ENCODE measurements around the gene MITF. TPM values are rescaled to one million over a fixed set of nuclear protein-coding genes. Genes with fewer than 3 reads are reported as not detected.
A peak's percentile ranks its signal among the peaks of the same experiment; 100 is the strongest.

MITF gene, protein sequence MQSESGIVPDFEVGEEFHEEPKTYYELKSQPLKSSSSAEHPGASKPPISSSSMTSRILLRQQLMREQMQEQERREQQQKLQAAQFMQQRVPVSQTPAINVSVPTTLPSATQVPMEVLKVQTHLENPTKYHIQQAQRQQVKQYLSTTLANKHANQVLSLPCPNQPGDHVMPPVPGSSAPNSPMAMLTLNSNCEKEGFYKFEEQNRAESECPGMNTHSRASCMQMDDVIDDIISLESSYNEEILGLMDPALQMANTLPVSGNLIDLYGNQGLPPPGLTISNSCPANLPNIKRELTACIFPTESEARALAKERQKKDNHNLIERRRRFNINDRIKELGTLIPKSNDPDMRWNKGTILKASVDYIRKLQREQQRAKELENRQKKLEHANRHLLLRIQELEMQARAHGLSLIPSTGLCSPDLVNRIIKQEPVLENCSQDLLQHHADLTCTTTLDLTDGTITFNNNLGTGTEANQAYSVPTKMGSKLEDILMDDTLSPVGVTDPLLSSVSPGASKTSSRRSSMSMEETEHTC
- 1 to 10 TPM; 1.9 to 4.1 (median 3.8) TPM for total RNA-seq
- long read RNA-seq, result 0 reads

- peak within 1 kb of the TSS in 2 of 3 donors; percentile 52 to 73 for H3K27ac ChIP-seq
- H3K4me1 ChIP-seq, result no peaks in the 10 kb centered on the region
- under 1% methylated on average over 41 of the region's 81 CpGs for WGBS (ENCODE audit: insufficient coverage, low coverage, low lambda C conversion rate, missing lambda C conversion rate)
- H3K36me3 ChIP-seq, result no peaks in the 10 kb centered on the region
- peak; percentile 99 to 100 (median 100) for ATAC-seq
- no peaks in the 10 kb centered on the region for H3K9me3 ChIP-seq
- peak; percentile 95 for DNase-seq
- intact Hi-C loops (cut with DNase I), result no loop called here
- no peaks in the 10 kb centered on the region for H3K27me3 ChIP-seq
- peak within 1 kb of the TSS; percentile 67 to 92 (median 88) for H3K4me3 ChIP-seq
- no peak for TF ChIP-seq CTCF (IDR thresholded peaks at IDR 0.05)
- peak; percentile 54 for TF ChIP-seq POLR2A (IDR thresholded peaks at IDR 0.05)
Measured at GRCh38 chr3:69739204-69740102, at the start of gene MITF. Gene MITF, plus strand, starts transcription at chr3:69739464. Its CDS starts 134 bp downstream, at chr3:69739598.

DNA sequence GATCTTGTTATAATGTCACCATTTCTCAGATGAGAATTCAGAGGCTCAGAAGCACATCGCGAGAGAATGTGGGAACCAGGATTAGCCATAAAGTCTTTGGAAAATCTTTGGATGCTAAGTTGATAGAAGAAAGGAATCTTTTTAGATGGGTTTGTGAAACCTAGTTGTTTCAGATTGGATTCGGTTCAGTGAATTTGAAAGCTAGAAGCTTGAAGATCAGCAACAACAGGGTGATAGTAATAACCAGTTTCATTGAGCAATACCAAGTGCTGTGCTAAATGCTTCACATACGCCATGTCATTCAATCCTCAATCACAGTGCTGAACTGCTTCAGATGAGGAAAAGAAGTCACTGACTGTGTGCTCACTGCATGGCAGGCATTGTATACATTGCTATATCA, 47.4 kb upstream of the MITF start:
- Histone ChIP-seq H3K4me3 (no peak overlapping the region), H3K27me3 (no peaks in the 10 kb centered on the region), H3K36me3 (no peaks in the 10 kb centered on the region), H3K4me1 (no peaks in the 10 kb centered on the region), H3K9me3 (no peaks in the 10 kb centered on the region), H3K27ac (no peak overlapping the region)
- intact Hi-C loops (cut with DNase I), result no loop called here
- ATAC-seq, result no peak
- 69% methylated on average over 4 of the region's 4 CpGs for WGBS (ENCODE audit: insufficient coverage, low coverage, low lambda C conversion rate, missing lambda C conversion rate)
- no peak for DNase-seq
- TF ChIP-seq CTCF (IDR thresholded peaks at IDR 0.05) (no peak), POLR2A (IDR thresholded peaks at IDR 0.05) (no peak)

GRCh38 chr3:69692761-69693160, 46.5 kb upstream of the MITF start:
- DNase-seq (no peak), ATAC-seq (no peak)
- Histone ChIP-seq H3K9me3 (no peaks in the 10 kb centered on the region), H3K27ac (no peak overlapping the region), H3K4me3 (no peak overlapping the region), H3K27me3 (no peaks in the 10 kb centered on the region), H3K36me3 (no peaks in the 10 kb centered on the region), H3K4me1 (no peaks in the 10 kb centered on the region)
- intact Hi-C loops (cut with DNase I), result no loop called here
- no peak for TF ChIP-seq POLR2A (IDR thresholded peaks at IDR 0.05)
- TF ChIP-seq CTCF (IDR thresholded peaks at IDR 0.05), result no peak
- WGBS (ENCODE audit: insufficient coverage, low coverage, low lambda C conversion rate, missing lambda C conversion rate), result 63% methylated on average over 2 of the region's 2 CpGs

DNA sequence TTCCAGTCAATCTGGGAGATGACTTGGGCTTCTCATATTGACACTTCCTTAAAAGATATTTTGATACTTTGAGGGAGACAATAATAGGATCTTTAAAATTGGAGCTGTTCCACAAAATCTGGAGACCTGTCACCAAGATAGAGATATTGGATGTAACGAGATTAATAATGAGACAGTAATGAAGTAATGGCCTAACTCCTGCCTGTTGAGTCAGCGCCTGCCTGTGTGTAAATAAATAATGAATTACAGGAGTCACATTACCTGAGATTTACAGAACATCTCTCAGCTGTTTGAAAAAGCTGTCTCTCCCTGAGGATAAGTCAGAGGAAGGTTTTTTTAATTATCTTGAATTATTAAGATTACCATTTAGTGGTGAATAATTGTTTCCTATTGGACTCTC, 43.8 kb upstream of the MITF start:
- H3K9me3 ChIP-seq, result no peaks in the 10 kb centered on the region
- H3K36me3 ChIP-seq, result no peaks in the 10 kb centered on the region
- ATAC-seq, result no peak
- 55% methylated on average over 2 of the region's 2 CpGs for WGBS (ENCODE audit: insufficient coverage, low coverage, low lambda C conversion rate, missing lambda C conversion rate)
- DNase-seq, result no peak
- no peak overlapping the region for H3K4me3 ChIP-seq
- TF ChIP-seq CTCF (IDR thresholded peaks at IDR 0.05) (no peak), POLR2A (IDR thresholded peaks at IDR 0.05) (no peak)
- no peaks in the 10 kb centered on the region for H3K27me3 ChIP-seq
- no peaks in the 10 kb centered on the region for H3K4me1 ChIP-seq
- intact Hi-C loops (cut with DNase I), result no loop called here
- H3K27ac ChIP-seq, result no peak overlapping the region

Measured in right lobe of liver (tissue), 6 donors.